ENCODE data around the gene SLC22A1.

Gene SLC22A1

GRCh38 chr6:160203953-160204352 lies 82.3 kb downstream of the SLC22A1 start:
- H3K4me3 ChIP-seq (ENCODE audit: low read depth, low read length), result no peak overlapping the region
- TF ChIP-seq MYC (IDR thresholded peaks at IDR 0.05; ENCODE audit: low read depth, low read length) (no peak), MAX (IDR thresholded peaks at IDR 0.05; ENCODE audit: low read depth, low read length) (no peak), CTCF (IDR thresholded peaks at IDR 0.05; ENCODE audit: low read depth, low read length) (no peak), POLR2A (IDR thresholded peaks at IDR 0.05; ENCODE audit: extremely low read depth, insufficient read length) (no peak)
- no peak for DNase-seq (ENCODE audit: low read depth)

GRCh38 chr6:160204710-160205109 lies 83.1 kb downstream of the SLC22A1 start:
- DNase-seq (ENCODE audit: low read depth), result no peak
- TF ChIP-seq CTCF (IDR thresholded peaks at IDR 0.05; ENCODE audit: low read depth, low read length) (no peak), MAX (IDR thresholded peaks at IDR 0.05; ENCODE audit: low read depth, low read length) (no peak), MYC (IDR thresholded peaks at IDR 0.05; ENCODE audit: low read depth, low read length) (no peak), POLR2A (IDR thresholded peaks at IDR 0.05; ENCODE audit: extremely low read depth, insufficient read length) (no peak)
- H3K4me3 ChIP-seq (ENCODE audit: low read depth, low read length), result no peak overlapping the region

DNA sequence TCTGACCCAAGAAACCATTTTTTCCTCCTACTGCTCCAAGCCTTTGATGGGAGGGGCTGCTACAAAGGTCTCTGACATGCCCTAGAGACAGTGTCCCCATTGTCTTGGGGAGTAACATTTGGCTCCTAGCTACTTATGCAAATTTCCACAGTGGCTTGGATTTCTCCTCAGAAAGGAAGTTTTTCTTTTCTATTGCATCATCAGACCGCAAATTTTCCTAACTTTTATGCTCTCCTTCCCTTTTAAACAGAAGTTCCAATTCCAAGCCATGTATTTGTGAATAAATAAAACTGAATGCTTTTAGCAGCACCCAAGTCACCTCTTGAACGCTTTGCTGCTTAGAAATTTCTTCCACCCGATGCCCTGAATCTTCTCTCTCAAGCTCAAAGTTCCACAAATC lies 86.0 kb downstream of the SLC22A1 start:
- DNase-seq (ENCODE audit: low read depth), result no peak
- H3K4me3 ChIP-seq (ENCODE audit: low read depth, low read length), result no peak overlapping the region
- TF ChIP-seq MAX (IDR thresholded peaks at IDR 0.05; ENCODE audit: low read depth, low read length), result no peak
- no peak for TF ChIP-seq POLR2A (IDR thresholded peaks at IDR 0.05; ENCODE audit: extremely low read depth, insufficient read length)
- TF ChIP-seq CTCF (IDR thresholded peaks at IDR 0.05; ENCODE audit: low read depth, low read length), result no peak
- no peak for TF ChIP-seq MYC (IDR thresholded peaks at IDR 0.05; ENCODE audit: low read depth, low read length)
